ENCODE results near the gene R3HCC1L.

DNA sequence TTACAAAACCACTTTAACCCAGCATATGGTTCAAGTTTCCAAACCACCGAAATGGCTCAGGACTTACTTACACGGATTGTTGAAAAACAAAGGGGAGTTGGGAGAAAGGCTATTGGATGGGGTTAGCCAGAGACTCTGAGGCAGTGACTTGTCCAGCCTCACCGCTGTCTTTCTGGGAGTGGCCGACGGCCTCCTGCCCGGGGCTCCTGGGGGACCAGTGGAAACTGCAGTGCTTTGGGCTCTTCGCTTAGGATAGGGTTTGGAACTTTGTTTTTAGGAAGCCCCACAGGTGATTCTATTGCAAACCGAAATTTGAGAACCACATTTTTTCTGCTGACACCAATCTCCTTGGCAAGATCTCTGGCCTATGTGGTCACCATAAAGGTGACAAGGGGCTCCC lies 38.1 kb upstream of the R3HCC1L start:
- TF ChIP-seq, protein P1, sequence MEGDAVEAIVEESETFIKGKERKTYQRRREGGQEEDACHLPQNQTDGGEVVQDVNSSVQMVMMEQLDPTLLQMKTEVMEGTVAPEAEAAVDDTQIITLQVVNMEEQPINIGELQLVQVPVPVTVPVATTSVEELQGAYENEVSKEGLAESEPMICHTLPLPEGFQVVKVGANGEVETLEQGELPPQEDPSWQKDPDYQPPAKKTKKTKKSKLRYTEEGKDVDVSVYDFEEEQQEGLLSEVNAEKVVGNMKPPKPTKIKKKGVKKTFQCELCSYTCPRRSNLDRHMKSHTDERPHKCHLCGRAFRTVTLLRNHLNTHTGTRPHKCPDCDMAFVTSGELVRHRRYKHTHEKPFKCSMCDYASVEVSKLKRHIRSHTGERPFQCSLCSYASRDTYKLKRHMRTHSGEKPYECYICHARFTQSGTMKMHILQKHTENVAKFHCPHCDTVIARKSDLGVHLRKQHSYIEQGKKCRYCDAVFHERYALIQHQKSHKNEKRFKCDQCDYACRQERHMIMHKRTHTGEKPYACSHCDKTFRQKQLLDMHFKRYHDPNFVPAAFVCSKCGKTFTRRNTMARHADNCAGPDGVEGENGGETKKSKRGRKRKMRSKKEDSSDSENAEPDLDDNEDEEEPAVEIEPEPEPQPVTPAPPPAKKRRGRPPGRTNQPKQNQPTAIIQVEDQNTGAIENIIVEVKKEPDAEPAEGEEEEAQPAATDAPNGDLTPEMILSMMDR (IDR thresholded peaks at IDR 0.05): no peak
- no peak for TF ChIP-seq POLR2A (IDR thresholded peaks at IDR 0.05)
